SKM-1 (cell line): ENCODE measurements around the gene TRMT61A.

Source experiments
- DNase-seq: peaks from one replicate; lab custom pipeline; 2025; ENCODE audit not compliant: unreplicated experiment; lab: John Stamatoyannopoulos, UW

The TRMT61A gene

DNA sequence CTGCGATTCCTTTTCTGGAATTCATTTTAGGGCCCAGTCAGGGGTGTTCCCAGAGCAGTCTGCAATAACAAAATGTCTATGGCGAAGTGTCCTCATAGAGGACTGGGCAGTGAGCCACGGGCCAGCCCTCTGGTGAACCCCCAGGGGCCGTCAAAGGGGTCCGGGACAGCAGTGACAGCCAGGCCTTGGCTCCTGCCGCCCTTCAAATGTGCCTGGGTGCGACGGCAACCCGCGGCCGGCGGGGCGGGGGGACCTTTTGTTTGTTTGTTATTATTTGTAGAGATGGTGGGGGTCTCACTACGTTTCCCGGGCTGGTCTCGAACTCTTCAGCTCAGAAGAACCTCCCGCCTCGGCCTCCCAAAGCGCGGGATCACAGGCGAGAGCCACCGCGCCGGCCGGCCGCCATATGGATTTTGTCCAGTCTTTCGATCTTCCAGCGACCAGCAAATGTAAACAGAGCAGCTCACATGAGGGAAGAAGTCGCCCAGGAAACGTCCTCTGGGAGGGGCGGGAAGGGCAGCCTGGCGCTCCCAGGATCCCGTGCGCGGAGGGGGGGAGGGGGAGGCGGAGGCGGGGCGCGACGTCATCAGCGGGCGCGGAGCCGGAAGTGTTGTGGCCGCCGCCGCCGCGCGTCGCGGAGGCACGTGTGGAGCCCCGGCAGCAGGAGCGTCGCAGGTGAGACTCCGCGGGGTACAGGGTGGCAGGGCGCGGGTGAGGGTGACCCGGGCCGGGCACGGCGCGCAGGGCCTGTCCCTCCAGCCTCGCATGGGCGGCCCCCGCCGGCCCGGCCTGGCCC, at the start of gene TRMT61A:
TSS of gene TRMT61A (plus strand) at position 610 of the 796 bp plus-strand sequence. CDS start 783 bp downstream, outside the sequence.
- peak; percentile 29 for DNase-seq

DNA sequence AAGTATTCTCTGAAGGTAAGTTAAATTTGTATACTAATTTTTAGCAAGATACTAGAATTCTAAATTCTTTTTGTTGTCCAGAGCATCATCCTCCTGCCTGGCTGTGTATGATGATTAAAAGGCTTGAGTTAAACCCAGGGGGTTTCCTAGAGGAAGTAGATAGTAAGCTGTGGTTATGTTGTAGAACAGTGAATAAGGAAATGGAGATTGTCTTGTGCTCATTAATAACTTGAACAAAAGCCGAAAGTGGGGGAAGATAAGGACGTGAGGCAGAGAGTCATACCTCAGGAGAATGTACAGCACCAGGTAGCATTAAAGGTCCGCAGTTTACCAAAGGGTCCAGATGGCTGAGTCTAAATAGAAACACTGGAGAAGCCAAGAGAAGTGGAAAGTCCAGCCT, 48.4 kb upstream of the TRMT61A start:
- no peak for DNase-seq

DNA sequence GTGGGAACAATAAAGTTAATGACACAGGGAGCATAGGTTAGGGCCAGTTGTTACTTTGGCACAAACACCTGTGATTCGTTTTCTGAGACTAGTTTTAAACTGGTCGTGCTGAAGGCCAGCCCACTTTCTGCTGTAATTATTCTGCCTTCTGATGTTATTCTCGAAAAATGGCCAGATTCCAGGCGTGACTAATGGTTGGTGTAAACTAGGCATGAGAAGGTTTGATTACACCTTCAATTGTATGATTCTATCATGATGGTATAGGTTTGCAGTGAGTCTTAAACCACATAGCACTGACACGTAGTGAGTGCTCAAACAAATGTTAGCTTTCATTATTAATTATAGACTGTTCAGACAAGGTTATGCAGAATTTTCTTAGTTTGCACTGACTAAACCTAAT, 45.4 kb upstream of the TRMT61A start:
- DNase-seq: no peak

DNA sequence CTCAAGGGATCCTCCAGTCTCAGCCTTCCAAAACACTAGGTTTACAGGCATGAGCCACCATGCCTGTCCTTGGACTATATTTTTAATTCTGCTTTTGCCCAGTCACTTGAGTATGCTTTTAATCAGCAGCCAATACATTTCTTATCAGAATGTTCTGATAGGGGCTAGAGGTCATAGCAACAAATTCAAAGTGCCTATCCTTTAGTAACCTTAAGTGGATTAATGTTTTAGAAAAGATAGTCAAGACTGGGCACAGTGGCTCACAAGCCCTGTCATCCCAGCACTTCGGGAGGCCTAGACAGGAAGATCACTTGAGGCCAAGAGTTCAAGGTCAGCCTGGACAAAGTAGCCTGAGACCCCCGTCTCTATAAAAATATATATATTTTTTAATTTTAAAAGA, 43.5 kb upstream of the TRMT61A start:
- no peak for DNase-seq

DNA sequence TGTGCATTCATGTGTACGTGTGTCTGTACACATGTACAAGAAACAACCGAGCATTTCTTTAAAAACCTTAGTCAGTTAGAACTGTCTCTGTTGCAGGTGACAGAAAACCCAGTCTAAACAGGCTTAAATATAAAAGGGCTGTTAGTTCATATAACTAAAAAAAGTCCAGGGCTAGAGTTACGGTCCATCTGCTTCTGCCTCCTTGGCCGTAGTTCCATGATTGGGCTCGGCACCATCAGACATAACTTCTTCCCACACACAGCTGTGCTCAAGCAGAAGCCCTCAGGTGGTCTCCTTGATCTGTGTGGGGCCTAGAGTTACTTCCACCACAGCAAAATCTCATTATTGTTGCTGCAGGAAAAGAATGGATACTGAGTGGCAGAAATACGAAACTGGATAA, 40.9 kb upstream of the TRMT61A start:
- no peak for DNase-seq

DNA sequence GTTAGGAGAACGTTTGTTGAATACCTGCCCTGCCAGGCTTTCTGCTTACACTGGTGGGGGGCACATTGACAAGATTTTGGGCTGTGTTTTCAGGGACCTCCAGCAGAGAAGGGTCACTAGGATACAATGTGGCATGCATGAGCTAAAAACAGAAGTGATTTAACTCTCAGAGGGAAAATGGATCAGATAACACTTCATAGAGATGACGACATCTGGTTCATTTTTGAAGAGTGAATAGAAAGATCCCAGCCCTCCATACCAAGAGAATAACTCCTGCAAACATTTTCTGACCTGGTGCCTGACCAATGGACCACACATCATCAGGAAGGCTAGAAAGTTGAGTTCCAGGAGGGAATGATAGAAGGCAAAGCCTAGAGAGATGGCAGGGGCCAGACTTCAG, 40.0 kb upstream of the TRMT61A start:
- no peak for DNase-seq

DNA sequence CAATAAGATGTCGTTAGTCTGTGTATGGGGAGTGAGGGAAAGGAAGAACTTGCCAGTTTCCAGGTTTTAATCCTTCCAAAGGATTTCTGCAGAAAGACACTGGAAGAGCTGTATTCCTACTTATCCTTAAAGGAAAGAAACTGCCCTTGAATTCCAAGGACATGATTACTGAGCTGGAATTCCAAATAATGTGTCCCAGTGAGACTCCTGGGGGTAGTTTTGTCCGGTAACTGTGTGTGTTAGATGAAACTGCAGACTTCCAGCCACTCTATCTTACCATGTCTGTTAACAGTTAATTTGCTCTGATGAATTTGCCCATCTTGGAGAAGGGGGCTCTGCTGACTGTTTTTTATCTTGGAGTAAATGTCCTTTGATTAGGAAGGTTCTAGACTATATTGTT, 39.4 kb upstream of the TRMT61A start:
- no peak for DNase-seq

DNA sequence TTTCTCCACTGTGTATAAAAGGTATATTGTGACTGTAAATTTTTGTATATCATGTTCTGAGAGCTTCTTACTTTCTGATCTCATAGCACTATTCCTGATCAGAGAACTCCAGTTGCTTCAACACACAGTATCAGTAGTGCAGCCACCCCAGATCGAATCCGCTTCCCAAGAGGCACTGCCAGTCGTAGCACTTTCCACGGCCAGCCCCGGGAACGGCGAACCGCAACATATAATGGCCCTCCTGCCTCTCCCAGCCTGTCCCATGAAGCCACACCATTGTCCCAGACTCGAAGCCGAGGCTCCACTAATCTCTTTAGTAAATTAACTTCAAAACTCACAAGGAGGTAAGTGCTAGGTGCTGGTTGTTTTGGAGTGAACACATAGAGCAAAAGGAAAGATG, 37.3 kb upstream of the TRMT61A start:
- no peak for DNase-seq

DNA sequence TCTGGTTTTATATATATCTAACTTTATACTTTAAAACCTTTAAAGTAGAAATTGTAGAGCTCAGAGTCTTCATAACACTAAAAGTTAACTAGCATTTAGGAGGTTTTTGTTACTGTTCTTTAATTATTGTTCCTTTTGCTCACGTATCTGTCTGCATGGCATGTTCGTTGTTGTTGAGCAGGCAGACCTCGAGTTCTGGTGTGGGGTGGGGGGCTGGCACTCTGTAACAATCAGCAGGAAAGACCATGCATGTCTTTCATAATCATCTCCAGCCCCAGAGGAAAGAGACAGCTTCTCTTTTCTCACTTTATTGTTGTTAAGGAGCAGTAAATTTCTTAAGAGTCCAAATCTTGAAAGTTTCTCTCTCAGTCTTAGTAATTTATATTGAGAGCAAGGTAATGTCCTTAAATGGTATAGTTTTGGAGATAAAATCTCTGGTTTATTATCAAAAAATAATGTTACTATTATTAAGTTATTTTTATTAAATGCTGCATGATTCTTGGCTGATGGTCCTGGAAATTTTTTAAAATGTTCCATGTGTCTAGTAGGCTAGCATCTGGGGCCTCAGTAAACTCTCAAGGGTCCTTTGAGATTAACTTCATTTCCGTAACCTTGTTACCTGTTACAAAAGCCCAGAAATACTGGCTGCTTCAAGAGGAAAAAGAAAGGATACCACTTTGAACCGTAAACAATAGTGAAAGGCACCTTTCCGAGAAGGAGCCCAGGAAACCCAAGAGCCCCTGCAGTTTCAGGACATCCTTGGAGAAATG, 36.7 kb upstream of the TRMT61A start:
- no peak for DNase-seq

DNA sequence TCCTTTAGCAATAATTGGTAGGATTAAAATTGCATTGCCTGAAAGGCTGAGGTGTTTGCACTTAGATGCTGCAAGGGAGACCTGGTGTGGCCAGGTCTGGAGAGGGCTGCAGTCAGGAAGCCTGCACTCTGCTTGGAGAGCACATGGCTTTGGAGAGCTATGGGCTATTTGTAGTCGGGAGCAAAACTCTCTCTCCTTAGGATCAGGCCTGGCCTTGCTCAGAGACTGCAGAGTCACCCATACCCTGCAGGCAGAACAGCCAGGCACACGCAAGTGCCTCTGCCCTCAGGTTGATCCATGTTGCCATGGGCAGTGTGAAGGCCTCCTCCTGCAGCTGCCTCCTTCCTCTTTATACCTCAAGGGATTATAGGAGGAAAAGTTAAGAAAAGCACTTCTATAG, 33.1 kb upstream of the TRMT61A start:
- DNase-seq: no peak

DNA sequence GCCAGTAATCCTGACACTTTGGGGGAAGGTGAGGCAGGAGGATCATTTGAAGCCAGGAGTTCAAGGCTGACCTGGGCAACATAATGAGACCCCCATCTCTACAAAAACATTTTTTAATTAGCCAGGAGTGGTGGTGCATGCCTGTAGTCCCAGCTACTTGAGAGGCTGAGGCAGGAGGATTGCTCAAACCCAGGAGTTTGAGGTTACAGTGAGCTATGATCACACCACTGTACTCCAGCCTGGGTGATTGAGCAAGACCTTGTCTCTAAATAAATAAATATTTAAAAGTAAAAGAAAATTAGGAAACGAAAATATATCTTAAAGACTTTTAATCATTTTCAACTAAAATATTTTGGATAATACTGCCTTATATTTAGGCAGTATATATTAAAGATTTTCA, 32.2 kb upstream of the TRMT61A start:
- no peak for DNase-seq

DNA sequence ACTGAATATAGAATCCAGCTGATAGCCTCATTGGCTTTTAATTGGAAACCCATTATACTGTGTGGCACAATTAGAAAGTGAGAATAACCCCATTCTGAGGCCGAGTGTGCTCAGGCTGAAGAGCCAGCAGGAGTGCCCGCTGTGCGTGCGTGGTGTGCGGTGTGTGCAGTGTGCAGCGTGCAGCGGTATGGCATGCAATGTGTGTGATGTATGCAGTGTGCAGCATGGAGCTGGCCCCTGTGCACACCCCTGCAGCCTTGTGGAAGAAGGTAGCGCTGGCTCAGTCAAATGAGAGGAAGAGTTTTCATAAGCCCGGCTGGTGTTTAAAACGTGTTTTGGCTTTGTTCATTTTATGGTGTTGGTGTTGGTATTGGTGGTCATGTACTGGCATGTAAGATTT, 29.3 kb upstream of the TRMT61A start:
- DNase-seq: no peak

DNA sequence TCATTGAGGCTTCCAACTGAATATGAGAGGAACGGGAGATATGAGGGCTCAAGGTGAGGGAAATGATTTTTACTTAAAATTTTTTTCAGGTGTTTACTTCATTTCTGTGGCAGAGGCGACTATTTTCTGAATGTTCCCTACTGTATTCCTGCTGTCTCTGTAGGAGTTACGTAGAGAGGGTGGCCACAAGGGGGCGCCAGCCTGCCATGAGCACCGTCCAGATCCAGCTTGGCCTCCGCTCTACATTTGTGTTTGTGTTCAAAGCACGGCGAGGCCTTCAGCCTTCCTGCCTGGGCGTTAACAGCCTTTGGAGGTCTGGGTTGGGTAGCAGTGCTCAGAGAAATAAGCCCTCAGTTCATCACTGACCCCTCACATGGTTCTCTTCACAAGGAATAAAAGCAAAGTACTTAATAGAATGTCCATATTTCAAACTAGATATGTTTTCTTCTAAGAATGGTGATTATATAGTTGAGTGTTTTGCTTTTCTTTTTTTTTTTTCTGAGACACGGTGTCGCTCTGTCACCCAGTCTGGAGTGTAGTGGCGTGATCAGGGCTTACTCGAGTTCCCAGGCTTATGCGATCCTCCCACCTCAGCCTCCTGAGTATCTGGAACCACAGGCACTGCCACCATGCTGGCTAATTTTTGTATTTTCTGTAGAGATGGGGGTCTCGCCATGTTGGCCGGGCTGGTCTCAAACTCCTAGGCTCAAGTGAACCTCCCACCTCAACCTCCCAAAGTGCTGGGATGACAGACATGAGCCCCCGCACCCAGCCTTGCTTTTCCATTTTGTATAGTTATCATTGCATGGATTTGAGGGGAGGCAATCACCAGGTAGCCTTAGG, 28.6 kb upstream of the TRMT61A start:
- DNase-seq: peak; percentile 0

DNA sequence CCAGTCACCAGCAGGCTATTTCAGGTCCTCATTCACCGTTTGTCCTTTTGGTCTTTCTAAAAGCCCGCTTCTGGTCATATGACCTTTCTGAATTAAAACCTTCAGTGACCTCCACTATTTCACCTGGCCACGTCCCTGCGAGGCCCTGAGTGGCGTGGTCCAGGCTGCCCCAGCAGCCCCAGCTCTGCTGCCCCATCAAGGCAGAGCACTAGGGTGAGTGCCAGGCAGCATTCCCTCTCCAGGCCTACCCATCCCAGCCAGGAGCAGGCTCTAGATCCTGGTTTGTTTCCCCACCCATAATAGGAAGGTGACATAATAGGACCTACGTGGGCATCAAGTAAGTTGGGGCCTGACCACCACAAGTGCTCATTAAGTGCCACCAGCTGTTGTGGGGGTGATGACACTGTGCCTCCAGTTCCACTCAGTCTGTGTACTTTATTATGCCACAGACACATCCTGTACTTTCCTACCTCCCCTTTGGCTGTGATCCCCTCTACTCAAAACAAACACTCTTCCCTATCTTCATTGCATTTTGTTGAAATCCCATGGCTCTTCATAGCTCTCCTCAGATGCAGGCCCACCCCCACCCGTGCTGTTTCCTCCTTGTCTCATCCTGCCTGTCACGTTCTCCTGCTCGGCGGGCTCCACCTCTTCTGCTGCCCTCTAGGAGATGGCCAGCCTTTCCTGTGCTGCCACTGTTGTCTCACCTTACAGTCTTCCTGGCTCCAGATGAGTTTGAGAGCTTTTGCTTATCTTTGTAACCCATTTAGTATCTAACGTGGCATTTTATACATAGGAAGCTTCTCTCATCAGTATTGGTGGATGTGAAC, 27.7 kb upstream of the TRMT61A start:
- DNase-seq: no peak

DNA sequence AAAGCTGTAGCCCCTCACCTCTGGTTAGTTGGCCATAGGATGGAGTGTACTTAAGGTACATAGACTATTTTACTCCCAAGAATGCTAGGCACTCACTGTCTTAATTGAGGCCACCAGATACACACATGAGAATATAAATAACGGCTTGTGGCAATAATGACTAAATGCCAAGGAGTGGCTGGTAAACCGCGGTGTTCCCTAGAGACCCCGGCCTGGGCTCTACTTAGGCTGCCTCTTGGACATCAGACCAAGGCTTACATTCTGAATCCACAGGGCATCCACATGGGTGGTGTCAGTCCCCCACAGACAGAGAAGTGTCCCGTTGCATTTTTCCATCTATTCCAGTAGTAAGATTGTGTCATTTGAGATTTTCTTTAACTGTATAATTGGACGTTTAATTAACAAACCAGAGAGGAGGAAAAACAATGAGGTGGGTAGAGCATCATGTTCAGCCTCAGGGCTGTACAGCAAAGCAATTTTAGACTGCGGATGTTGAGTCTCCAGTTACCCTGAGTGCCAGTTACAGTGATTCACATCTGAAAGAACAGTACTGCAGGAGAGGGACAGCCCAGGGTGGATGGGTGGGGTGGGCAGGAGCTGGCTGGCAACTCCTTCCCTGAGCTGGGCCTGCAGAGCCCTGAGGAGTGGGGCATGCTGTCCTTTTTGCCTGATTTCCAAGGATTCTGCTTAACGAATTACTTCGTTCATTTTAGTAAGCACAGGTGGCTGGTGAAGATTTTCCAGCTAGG, 26.9 kb upstream of the TRMT61A start:
- DNase-seq: no peak

DNA sequence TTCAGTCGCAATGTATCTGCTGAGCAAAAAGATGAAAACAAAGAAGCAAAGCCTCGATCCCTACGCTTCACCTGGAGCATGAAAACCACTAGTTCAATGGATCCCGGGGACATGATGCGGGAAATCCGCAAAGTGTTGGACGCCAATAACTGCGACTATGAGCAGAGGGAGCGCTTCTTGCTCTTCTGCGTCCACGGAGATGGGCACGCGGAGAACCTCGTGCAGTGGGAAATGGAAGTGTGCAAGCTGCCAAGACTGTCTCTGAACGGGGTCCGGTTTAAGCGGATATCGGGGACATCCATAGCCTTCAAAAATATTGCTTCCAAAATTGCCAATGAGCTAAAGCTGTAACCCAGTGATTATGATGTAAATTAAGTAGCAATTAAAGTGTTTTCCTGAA, 26.1 kb upstream of the TRMT61A start:
- DNase-seq: no peak

DNA sequence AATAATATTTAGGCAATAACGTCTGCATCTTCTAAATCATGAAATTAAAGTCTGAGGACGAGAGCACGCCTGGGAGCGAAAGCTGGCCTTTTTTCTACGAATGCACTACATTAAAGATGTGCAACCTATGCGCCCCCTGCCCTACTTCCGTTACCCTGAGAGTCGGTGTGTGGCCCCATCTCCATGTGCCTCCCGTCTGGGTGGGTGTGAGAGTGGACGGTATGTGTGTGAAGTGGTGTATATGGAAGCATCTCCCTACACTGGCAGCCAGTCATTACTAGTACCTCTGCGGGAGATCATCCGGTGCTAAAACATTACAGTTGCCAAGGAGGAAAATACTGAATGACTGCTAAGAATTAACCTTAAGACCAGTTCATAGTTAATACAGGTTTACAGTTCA, 25.7 kb upstream of the TRMT61A start:
- DNase-seq: no peak

DNA sequence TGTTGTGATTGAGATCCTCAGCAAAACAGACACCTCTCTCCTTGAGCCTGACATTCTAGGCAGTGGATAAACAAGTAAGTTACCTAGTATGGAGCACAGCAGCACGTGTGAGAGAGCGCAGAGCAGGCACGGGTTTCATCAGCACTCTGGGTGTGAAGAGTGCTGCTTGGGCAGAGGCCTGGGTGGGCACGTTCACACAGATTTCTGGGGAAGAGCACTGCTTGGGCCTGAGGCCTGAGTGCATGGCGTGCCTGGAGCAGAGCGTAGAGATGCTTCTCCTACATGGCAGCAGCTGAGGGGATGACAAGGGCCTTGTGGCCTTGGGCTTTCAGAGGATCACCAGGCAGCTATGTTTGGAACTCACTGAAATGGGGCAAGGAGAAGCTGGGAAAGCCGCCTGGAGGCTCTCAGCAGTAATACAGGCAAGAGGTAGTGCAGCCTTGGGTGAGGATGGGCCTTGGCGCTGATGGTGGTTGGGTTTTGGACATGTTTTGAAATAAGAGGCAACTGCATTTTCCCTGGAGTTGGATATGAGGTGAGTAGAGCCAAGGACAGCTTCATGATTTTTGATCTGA, 23.9 kb upstream of the TRMT61A start:
- DNase-seq: no peak

DNA sequence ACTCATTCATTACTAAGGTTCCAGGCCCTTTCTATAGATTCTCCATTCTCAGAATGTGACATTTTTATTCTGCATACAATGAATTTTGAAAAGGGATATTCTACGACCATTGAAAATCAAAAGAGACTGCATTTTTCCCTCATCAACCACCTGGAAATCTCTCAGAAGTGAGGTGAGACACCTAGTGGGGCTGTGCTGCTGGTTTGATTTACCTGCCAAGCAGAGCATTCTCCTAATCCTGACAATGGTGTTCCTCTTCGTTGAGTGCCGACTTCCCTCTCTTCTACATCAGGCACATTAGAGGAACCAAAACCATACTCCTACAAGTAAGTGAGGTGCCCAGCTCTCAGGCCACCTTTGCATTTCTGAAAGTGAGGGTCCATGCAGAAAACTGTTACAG, 21.2 kb upstream of the TRMT61A start:
- DNase-seq: no peak
